GM12878 (cell line): ENCODE data around the gene RBPMS2. TPM values are rescaled to one million over a fixed set of nuclear protein-coding genes. Genes with fewer than 3 reads are reported as not detected.

ENCODE experiments used
- ATAC-seq: fragments of 200-7000 bp; cut with Tn5 transposase; 3 replicates; pipeline ENCODE4 v1.9.1; 2020; ENCODE audit warnings: mild to moderate bottlenecking, moderate library complexity
- BruUV-seq: library from RNA; stranded (reverse); fragments of 400-500 nt; replicated peaks from 2 replicates; lab custom pipeline; 2021; lab: Mats Ljungman, UMichigan
- CTCF ChIA-PET: fragments of 300-600 bp; sonication (Branson Sonifier 250); formaldehyde crosslinking; extraction: SDS; loops from one replicate; lab custom pipeline; 2021; ENCODE audit warnings: inconsistent platforms; lab: Yijun Ruan, JAX
- POLR2A ChIA-PET: fragments of 350-600 bp; formaldehyde crosslinking; extraction: SDS; loops from one replicate; lab custom pipeline; 2021; ENCODE audit warnings: inconsistent platforms; lab: Charles Lee
- RAD21 ChIA-PET: fragments of 300-600 bp; sonication (Branson Sonifier 250); formaldehyde crosslinking; loops from one replicate; lab custom pipeline; 2023; ENCODE audit warnings: antibody characterized with exemption; ENCODE audit not compliant: unreplicated experiment; lab: Charles Lee
- SMC1A ChIA-PET: fragments of 300-600 bp; sonication (Branson Sonifier 250); formaldehyde crosslinking; loops from one replicate; lab custom pipeline; 2023; ENCODE audit not compliant: unreplicated experiment, uncharacterized antibody; lab: Charles Lee
- DNase-seq: peaks from one replicate; pipeline ENCODE4 v3.0.0-alpha.2; 2011; ENCODE audit warnings: low read depth, low spot score
- FAIRE-seq: peaks from 3 replicates; lab custom pipeline; 2011; peaks lifted over from hg19 to GRCh38; lab: Jason Lieb, UNC
- H2AFZ ChIP-seq: 2 replicates; pipeline ENCODE4 v1.6.0; 2011; ENCODE audit warnings: low read depth, low read length, control low read depth; ENCODE audit not compliant: control insufficient read depth
- H3K27ac ChIP-seq: 2 replicates; pipeline ENCODE4 v1.5.1; 2011; ENCODE audit warnings: control low read depth; ENCODE audit not compliant: control insufficient read depth, insufficient read depth
- H3K27me3 ChIP-seq, 2 experiments: replicated peaks in 1 of 2; 2 replicates each; pipeline versions ENCODE4 v1.6.0 to v1.6.1; 2011; ENCODE audit warnings: low read length in 1 of 2; ENCODE audit not compliant: control insufficient read depth in 2 of 2, insufficient read depth in 2 of 2
- H3K36me3 ChIP-seq, 2 experiments: 2 replicates each; pipeline ENCODE4 v1.5.1; 2011; ENCODE audit warnings: low read length in 1 of 2; ENCODE audit not compliant: control insufficient read depth in 2 of 2, insufficient read depth in 2 of 2
- H3K4me1 ChIP-seq: 2 replicates; pipeline ENCODE4 v1.6.1; 2011; ENCODE audit warnings: mild to moderate bottlenecking, low read length, moderate library complexity, mixed read lengths; ENCODE audit not compliant: control insufficient read depth, insufficient read depth
- H3K4me2 ChIP-seq: 2 replicates; pipeline ENCODE4 v1.6.0; 2011; ENCODE audit warnings: control low read depth; ENCODE audit not compliant: control insufficient read depth, insufficient read depth
- H3K4me3 ChIP-seq: fragments of 200-600 bp; sonication (generic); 2 replicates; pipeline ENCODE4 v1.5.1; 2016
- H3K79me2 ChIP-seq: 2 replicates; pipeline ENCODE4 v1.6.0; 2011; ENCODE audit warnings: low read length; ENCODE audit not compliant: control insufficient read depth, insufficient read depth
- H3K9ac ChIP-seq: 2 replicates; pipeline ENCODE4 v1.8.0; 2011; ENCODE audit warnings: low read length, control low read depth, mixed read lengths; ENCODE audit not compliant: control insufficient read depth, insufficient read depth
- H3K9me3 ChIP-seq: replicated peaks from 3 replicates; pipeline ENCODE4 v1.5.1; 2011; ENCODE audit warnings: mild to moderate bottlenecking, low read length; ENCODE audit not compliant: control insufficient read depth, insufficient read depth
- H4K20me1 ChIP-seq: 2 replicates; pipeline ENCODE4 v1.6.0; 2011; ENCODE audit not compliant: control insufficient read depth, insufficient read depth
- EGR1 ChIP-seq, 2 experiments: IDR thresholded peaks; 1 replicate in 1 of 2; 2 replicates in 1 of 2; pipeline ENCODE4 v1.6.1; 2011 to 2012; ENCODE audit warnings: low read depth in 2 of 2, low read length in 2 of 2, borderline replicate concordance in 1 of 2, mild to moderate bottlenecking in 1 of 2, moderate library complexity in 1 of 2
- HDGF ChIP-seq: fragments of 450-650 bp; IDR thresholded peaks from 2 replicates; pipeline ENCODE4 v1.6.1; 2016; ENCODE audit warnings: antibody characterized with exemption
- LARP7 ChIP-seq: fragments of 450-650 bp; IDR thresholded peaks from 2 replicates; pipeline ENCODE4 v1.6.1; 2017; ENCODE audit warnings: mild to moderate bottlenecking
- POLR2AphosphoS2 ChIP-seq: IDR thresholded peaks from 2 replicates; pipeline ENCODE4 v1.6.1; 2011; ENCODE audit warnings: low read depth, mild to moderate bottlenecking, low read length, improper control_type of control experiment, moderate library complexity
- ZNF592 ChIP-seq: fragments of 450-650 bp; IDR thresholded peaks from 2 replicates; pipeline ENCODE4 v1.6.1; 2017; ENCODE audit warnings: mild to moderate bottlenecking, moderate library complexity
- whole genome bisulfite sequencing: methylation state at CpG from one replicate; pipeline ENCODE4 v1.1.6; 2016; ENCODE audit warnings: low lambda C conversion rate; ENCODE audit not compliant: insufficient replicate concordance, insufficient coverage; ENCODE audit errors: missing lambda C conversion rate; 5-methylcytosine and 5-hydroxymethylcytosine counted together
- in situ Hi-C: fragments of 300-500 bp; cut with MboI; formaldehyde crosslinking; loops from 9 replicates; pipeline ENCODE4 v1.14.3; 2018; ENCODE audit warnings: mixed read lengths
- intact Hi-C: fragments of 100-400 bp; cut with micrococcal nuclease; formaldehyde crosslinking; loops from one replicate; pipeline ENCODE4 v1.14.2; 2022; ENCODE audit not compliant: unreplicated experiment
- polyA plus RNA-seq, 11 experiments: library from polyadenylated mRNA; depleted of rRNA in 4 of 11; unstranded in 6 of 11; stranded (reverse) in 5 of 11; fragments of >200 nt; fragmentation: Nextera tagmentation in 4 of 11; fragmentation: Illumina TruSeq in 1 of 11; extraction: Ambion mirVana in 4 of 11; extraction: Trizol in 1 of 11; gene quantifications; 1 replicate in 1 of 11; 2 replicates in 10 of 11; pipeline versions ENCODE4 v1.2.1 to v1.2.3, GENCODE V29; 2011 to 2016; ENCODE audit warnings: inconsistent platforms in 2 of 11, missing spikeins in 2 of 11, low read depth in 1 of 11
- total RNA-seq, 4 experiments: library from RNA; depleted of rRNA in 3 of 4; stranded (reverse); fragments of >200 nt in 3 of 4; fragmentation: Illumina TruSeq in 1 of 4; extraction: Trizol in 1 of 4; gene quantifications; 2 replicates each; pipeline versions ENCODE4 v1.2.1 to v1.2.3, GENCODE V29; 2013 to 2021

Gene RBPMS2
- total and polyA plus RNA-seq, 10 of the 15 experiments (the other 5 are each of a cell fraction or from before 2014, with no cell fraction given), result 0.06 to 0.31 (median 0.19) TPM; not detected in 3

- DNase-seq, result no peak
- CTCF ChIA-PET, result interaction anchor here (0.8 to 8.5 kb wide), 2 partner anchors 55 to 139 kb away, joined by 4 to 60 read pairs; no protein-coding TSS in a partner anchor
- Histone ChIP-seq H3K36me3 (no peaks in the 10 kb centered on the region), H3K27ac (no peak overlapping the region), H3K4me3 (no peak overlapping the region), H3K4me2 (no peak overlapping the region)
- no peak for FAIRE-seq
- intact Hi-C loops, result no loop called here
- POLR2A ChIA-PET, result interaction anchor here (0.5 kb wide), 1 partner anchor 20 kb away, joined by 3 read pairs; no protein-coding TSS in a partner anchor
- 0 out of 2 replicates have a peak, but pooled peaks have one; percentile 36 for TF ChIP-seq LARP7
- TF ChIP-seq ZNF592, result no peak
- TF ChIP-seq HDGF, result no peak
- TF ChIP-seq EGR1 (IDR thresholded peaks at IDR 0.05; ENCODE audit: borderline replicate concordance in 1 of 2, low read depth in 2 of 2, low read length in 2 of 2), result no peak
- TF ChIP-seq POLR2AphosphoS2, result no peak
- TF ChIP-seq, all 136 proteins: peak for 1
- Histone ChIP-seq H3K9me3 (no peaks in the 10 kb centered on the region), H2AFZ (peak overlapping the region; percentile 81; the same call in 1 of the 2 replicates), H3K79me2 (no peaks in the 10 kb centered on the region), H4K20me1 (no peaks in the 10 kb centered on the region), H3K4me1 (peaks cover 20% of the 10 kb centered on the region), H3K27me3 (no peaks in the 10 kb centered on the region), H3K9ac (no peak overlapping the region)
- in situ Hi-C loops, result no loop called here
- peak; percentile 6; the same call in 2 of the 3 replicates for ATAC-seq
- BruUV-seq, result no TSS peak
- SMC1A ChIA-PET, result interaction anchor here (1.2 to 22.7 kb wide), 2 partner anchors 28 to 53 kb away, joined by 3 to 308 read pairs; no protein-coding TSS in a partner anchor
- WGBS, result 44% methylated on average over 8 of the region's 10 CpGs
- RAD21 ChIA-PET, result interaction anchor here (3.7 to 3.8 kb wide), 2 partner anchors 55 to 138 kb away, joined by 23 to 27 read pairs; no protein-coding TSS in a partner anchor
Measured at GRCh38 chr15:64755427-64755940, 19.9 kb downstream of the RBPMS2 start.
